Measurements from ENCODE around the gene MAPKBP1.

DNA sequence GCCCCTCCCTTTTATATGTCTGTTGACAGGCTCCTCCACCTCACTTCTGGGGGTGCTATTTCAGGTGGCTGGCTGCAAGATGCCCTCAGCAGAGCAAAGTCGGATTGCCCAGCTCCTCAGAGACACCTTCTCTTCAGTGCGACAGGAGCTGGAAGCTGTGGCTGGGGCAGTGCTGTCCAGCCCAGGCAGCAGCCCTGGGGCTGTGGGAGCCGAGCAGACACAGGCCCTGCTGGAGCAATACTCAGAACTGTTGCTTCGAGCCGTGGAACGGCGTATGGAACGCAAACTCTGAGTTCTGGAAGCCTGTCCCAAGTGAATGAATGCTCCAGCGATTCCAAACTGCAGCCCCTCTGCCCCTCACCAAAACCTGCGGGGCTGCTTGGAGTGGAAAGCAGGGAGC, 50.9 kb downstream of the MAPKBP1 start:
- TF ChIP-seq, protein P1, sequence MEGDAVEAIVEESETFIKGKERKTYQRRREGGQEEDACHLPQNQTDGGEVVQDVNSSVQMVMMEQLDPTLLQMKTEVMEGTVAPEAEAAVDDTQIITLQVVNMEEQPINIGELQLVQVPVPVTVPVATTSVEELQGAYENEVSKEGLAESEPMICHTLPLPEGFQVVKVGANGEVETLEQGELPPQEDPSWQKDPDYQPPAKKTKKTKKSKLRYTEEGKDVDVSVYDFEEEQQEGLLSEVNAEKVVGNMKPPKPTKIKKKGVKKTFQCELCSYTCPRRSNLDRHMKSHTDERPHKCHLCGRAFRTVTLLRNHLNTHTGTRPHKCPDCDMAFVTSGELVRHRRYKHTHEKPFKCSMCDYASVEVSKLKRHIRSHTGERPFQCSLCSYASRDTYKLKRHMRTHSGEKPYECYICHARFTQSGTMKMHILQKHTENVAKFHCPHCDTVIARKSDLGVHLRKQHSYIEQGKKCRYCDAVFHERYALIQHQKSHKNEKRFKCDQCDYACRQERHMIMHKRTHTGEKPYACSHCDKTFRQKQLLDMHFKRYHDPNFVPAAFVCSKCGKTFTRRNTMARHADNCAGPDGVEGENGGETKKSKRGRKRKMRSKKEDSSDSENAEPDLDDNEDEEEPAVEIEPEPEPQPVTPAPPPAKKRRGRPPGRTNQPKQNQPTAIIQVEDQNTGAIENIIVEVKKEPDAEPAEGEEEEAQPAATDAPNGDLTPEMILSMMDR (IDR thresholded peaks at IDR 0.05; ENCODE audit: poor library complexity, severe bottlenecking), result no peak
- TF ChIP-seq EZH2 (IDR thresholded peaks at IDR 0.05; ENCODE audit: borderline replicate concordance, insufficient read depth, low read length, poor library complexity, severe bottlenecking) (no peak), POLR2AphosphoS5 (IDR thresholded peaks at IDR 0.05) (no peak)
- TF ChIP-seq, protein P2, sequence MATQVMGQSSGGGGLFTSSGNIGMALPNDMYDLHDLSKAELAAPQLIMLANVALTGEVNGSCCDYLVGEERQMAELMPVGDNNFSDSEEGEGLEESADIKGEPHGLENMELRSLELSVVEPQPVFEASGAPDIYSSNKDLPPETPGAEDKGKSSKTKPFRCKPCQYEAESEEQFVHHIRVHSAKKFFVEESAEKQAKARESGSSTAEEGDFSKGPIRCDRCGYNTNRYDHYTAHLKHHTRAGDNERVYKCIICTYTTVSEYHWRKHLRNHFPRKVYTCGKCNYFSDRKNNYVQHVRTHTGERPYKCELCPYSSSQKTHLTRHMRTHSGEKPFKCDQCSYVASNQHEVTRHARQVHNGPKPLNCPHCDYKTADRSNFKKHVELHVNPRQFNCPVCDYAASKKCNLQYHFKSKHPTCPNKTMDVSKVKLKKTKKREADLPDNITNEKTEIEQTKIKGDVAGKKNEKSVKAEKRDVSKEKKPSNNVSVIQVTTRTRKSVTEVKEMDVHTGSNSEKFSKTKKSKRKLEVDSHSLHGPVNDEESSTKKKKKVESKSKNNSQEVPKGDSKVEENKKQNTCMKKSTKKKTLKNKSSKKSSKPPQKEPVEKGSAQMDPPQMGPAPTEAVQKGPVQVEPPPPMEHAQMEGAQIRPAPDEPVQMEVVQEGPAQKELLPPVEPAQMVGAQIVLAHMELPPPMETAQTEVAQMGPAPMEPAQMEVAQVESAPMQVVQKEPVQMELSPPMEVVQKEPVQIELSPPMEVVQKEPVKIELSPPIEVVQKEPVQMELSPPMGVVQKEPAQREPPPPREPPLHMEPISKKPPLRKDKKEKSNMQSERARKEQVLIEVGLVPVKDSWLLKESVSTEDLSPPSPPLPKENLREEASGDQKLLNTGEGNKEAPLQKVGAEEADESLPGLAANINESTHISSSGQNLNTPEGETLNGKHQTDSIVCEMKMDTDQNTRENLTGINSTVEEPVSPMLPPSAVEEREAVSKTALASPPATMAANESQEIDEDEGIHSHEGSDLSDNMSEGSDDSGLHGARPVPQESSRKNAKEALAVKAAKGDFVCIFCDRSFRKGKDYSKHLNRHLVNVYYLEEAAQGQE (IDR thresholded peaks at IDR 0.05; ENCODE audit: borderline replicate concordance), result no peak

Measured in neural cell (in vitro differentiated cells).